ENCODE data around the gene EMILIN2.
A peak's percentile ranks its signal among the peaks of the same experiment; 100 is the strongest.

Gene EMILIN2

GRCh38 chr18:2900684-2901422, 54.0 kb downstream of the EMILIN2 start:
- no peak for DNase-seq (ENCODE audit: low read depth)

GRCh38 chr18:2901423-2901985, 54.7 kb downstream of the EMILIN2 start:
- no peak for DNase-seq (ENCODE audit: low read depth)

- no peak for DNase-seq (ENCODE audit: low read depth)
Observed at GRCh38 chr18:2902327-2902726, 55.5 kb downstream of the EMILIN2 start.

GRCh38 chr18:2903006-2903405, 56.2 kb downstream of the EMILIN2 start:
- DNase-seq (ENCODE audit: low read depth): no peak

GRCh38 chr18:2905854-2906703, 59.3 kb downstream of the EMILIN2 start:
- DNase-seq (ENCODE audit: low read depth): peak; percentile 49

- no peak for DNase-seq (ENCODE audit: low read depth)
Observed at GRCh38 chr18:2906704-2907549, 60.1 kb downstream of the EMILIN2 start.

- DNase-seq (ENCODE audit: low read depth): no peak
Observed at GRCh38 chr18:2907550-2908135, 60.8 kb downstream of the EMILIN2 start.

- no peak for DNase-seq (ENCODE audit: low read depth)
Observed at GRCh38 chr18:2908166-2908945, 61.5 kb downstream of the EMILIN2 start.

GRCh38 chr18:2908946-2909335, 62.1 kb downstream of the EMILIN2 start:
- no peak for DNase-seq (ENCODE audit: low read depth)

GRCh38 chr18:2909431-2910140, 62.8 kb downstream of the EMILIN2 start:
- no peak for DNase-seq (ENCODE audit: low read depth)

- no peak for DNase-seq (ENCODE audit: low read depth)
Observed at GRCh38 chr18:2910261-2910660, 63.5 kb downstream of the EMILIN2 start.

GRCh38 chr18:2910751-2911425, 64.1 kb downstream of the EMILIN2 start:
- no peak for DNase-seq (ENCODE audit: low read depth)

- no peak for DNase-seq (ENCODE audit: low read depth)
Observed at GRCh38 chr18:2911533-2911932, 64.7 kb downstream of the EMILIN2 start.

GRCh38 chr18:2912357-2913299, 65.8 kb downstream of the EMILIN2 start:
- DNase-seq (ENCODE audit: low read depth): no peak

- DNase-seq (ENCODE audit: low read depth): no peak
Observed at GRCh38 chr18:2913398-2914005, 66.7 kb downstream of the EMILIN2 start.

GRCh38 chr18:2914185-2914880, 67.5 kb downstream of the EMILIN2 start:
- DNase-seq (ENCODE audit: low read depth): no peak

GRCh38 chr18:2914881-2915240, 68.1 kb downstream of the EMILIN2 start:
- no peak for DNase-seq (ENCODE audit: low read depth)

All from CMK (cell line).